ENCODE data around the gene JPT1.

Gene JPT1

DNA sequence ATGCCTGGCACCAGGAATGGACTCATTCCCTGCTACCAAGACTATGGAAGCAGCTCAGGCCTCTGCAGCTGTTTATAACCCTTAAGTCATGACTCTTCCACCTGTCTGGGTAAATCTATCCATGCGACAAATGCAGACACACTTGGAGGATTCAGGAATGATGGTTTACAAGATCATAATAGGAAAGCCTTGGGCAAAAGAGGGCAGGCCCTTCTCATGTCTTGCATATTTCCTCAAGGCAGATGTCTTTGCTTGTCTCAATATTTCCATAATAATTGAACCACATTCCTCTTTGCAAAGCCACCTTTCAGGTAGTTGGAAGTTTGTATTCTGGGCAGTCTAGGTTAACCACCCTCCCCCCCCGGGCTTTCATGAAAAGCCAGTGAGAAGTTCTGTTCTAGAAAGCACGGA lies 884 bp upstream of the JPT1 start:
- no peaks in the 10 kb centered on the region for H3K36me3 ChIP-seq (ENCODE audit: control insufficient read depth, insufficient read depth, low read length)
- WGBS (ENCODE audit: insufficient coverage, insufficient read length), result no CpG with 5 or more reads among the region's 3 CpGs

GRCh38 chr17:75153780-75154194 lies 525 bp downstream of the JPT1 start:
- Histone ChIP-seq H3K36me3 (ENCODE audit: control insufficient read depth, insufficient read depth, low read length) (no peaks in the 10 kb centered on the region), H3K4me3 (ENCODE audit: low read length) (peak overlapping the region; percentile 82), H3K27me3 (ENCODE audit: control insufficient read depth, insufficient read depth, low read length) (no peaks in the 10 kb centered on the region), H3K4me1 (ENCODE audit: control insufficient read depth, insufficient read depth, low read length) (no peaks in the 10 kb centered on the region; the same call in 1 of the 2 replicates), H3K27ac (ENCODE audit: low read length) (no peak overlapping the region), H3K9me3 (ENCODE audit: control insufficient read depth, insufficient read depth, low read length) (no peaks in the 10 kb centered on the region)
- no peak for DNase-seq (ENCODE audit: low read depth, low spot score)
- no CpG with 5 or more reads among the region's 35 CpGs for WGBS (ENCODE audit: insufficient coverage, insufficient read length)

More for the DNA sequence above, 884 bp upstream of the JPT1 start:
- DNase-seq (ENCODE audit: low read depth, low spot score), result no peak
- Histone ChIP-seq H3K27me3 (ENCODE audit: control insufficient read depth, insufficient read depth, low read length) (no peaks in the 10 kb centered on the region), H3K9me3 (ENCODE audit: control insufficient read depth, insufficient read depth, low read length) (no peaks in the 10 kb centered on the region), H3K4me3 (ENCODE audit: low read length) (no peak overlapping the region), H3K4me1 (ENCODE audit: control insufficient read depth, insufficient read depth, low read length) (no peaks in the 10 kb centered on the region; the same call in 1 of the 2 replicates), H3K27ac (ENCODE audit: low read length) (no peak overlapping the region)

- no CpG with 5 or more reads among the region's 28 CpGs for WGBS (ENCODE audit: insufficient coverage, insufficient read length)
- Histone ChIP-seq H3K36me3 (ENCODE audit: control insufficient read depth, insufficient read depth, low read length) (0 out of 2 replicates have a peak, but pooled peaks cover 3% of the 10 kb centered on the region), H3K4me3 (ENCODE audit: low read length) (peak overlapping the region; percentile 82), H3K27me3 (ENCODE audit: control insufficient read depth, insufficient read depth, low read length) (no peaks in the 10 kb centered on the region), H3K9me3 (ENCODE audit: control insufficient read depth, insufficient read depth, low read length) (no peaks in the 10 kb centered on the region), H3K27ac (ENCODE audit: low read length) (no peak overlapping the region), H3K4me1 (ENCODE audit: control insufficient read depth, insufficient read depth, low read length) (no peaks in the 10 kb centered on the region; the same call in 1 of the 2 replicates)
- DNase-seq (ENCODE audit: low read depth, low spot score), result no peak
Measured at GRCh38 chr17:75152922-75153779, 1.2 kb downstream of the JPT1 start.

DNA sequence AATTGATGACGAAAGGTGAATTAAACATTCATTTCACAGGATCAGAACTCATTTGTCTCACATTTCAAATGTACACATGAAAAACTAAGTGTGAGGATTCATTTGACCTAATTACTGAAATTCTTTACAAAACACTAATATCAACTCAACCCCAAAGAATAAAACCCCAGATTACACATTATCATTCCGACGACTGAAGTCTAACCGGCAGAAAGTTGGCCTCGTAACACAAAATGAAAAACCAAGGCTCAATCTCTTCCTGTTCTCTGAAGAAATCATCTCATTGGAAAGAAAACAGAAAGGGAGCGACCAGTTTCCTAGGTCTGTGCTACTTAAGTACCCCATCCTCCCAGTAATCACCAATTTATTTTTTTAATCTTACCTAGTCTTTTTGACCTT lies 1.8 kb downstream of the JPT1 start:
- DNase-seq (ENCODE audit: low read depth, low spot score), result no peak
- Histone ChIP-seq H3K36me3 (ENCODE audit: control insufficient read depth, insufficient read depth, low read length) (peaks cover 6% of the 10 kb centered on the region; the same call in 1 of the 2 replicates), H3K27me3 (ENCODE audit: control insufficient read depth, insufficient read depth, low read length) (no peaks in the 10 kb centered on the region), H3K4me3 (ENCODE audit: low read length) (peak overlapping the region; percentile 82; the same call in 1 of the 2 replicates), H3K27ac (ENCODE audit: low read length) (no peak overlapping the region), H3K9me3 (ENCODE audit: control insufficient read depth, insufficient read depth, low read length) (no peaks in the 10 kb centered on the region), H3K4me1 (ENCODE audit: control insufficient read depth, insufficient read depth, low read length) (no peaks in the 10 kb centered on the region; the same call in 1 of the 2 replicates)
- no CpG with 5 or more reads among the region's 6 CpGs for WGBS (ENCODE audit: insufficient coverage, insufficient read length)

- WGBS (ENCODE audit: insufficient coverage, insufficient read length), result no CpG with 5 or more reads among the region's 6 CpGs
- no peak overlapping the region for H3K4me3 ChIP-seq (ENCODE audit: low read length)
- H3K4me1 ChIP-seq (ENCODE audit: control insufficient read depth, insufficient read depth, low read length), result no peaks in the 10 kb centered on the region; the same call in 1 of the 2 replicates
- H3K27ac ChIP-seq (ENCODE audit: low read length), result no peak overlapping the region
- H3K36me3 ChIP-seq (ENCODE audit: control insufficient read depth, insufficient read depth, low read length), result peaks cover 11% of the 10 kb centered on the region; the same call in 1 of the 2 replicates
- DNase-seq (ENCODE audit: low read depth, low spot score), result no peak
- no peaks in the 10 kb centered on the region for H3K27me3 ChIP-seq (ENCODE audit: control insufficient read depth, insufficient read depth, low read length)
- H3K9me3 ChIP-seq (ENCODE audit: control insufficient read depth, insufficient read depth, low read length), result no peaks in the 10 kb centered on the region
Measured at GRCh38 chr17:75151930-75152329, 2.4 kb downstream of the JPT1 start.

DNA sequence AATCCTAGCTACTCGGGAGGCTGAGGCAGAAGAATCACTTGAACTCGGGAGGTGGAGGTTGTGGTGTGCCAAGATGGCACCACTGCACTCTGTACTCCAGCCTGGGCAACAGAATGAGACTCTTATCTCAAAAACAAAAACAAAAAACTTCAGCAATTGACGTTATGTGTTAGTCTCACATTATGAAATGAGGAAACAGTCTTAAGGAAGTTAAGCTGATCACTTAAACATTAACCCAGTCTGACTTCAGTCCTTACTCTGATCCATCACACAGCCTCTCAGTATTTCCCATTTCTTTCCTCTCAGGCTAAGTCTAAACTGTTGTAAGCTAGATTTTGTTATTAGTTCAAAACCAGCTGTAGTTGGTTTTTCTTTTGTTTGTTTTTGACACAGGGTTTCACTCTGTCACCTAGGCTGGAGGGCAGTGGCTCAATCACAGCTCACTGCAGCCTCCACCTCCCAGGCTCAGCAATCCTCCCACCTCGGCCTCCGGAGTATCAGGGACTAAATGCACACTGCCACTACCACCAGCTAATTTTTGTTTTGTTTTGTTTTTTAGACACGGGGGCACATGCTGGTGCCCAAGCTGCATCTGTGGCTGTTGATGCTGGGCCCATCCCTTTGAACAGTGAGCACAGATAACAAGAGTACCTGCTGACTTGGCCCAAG lies 6.3 kb downstream of the JPT1 start:
- no peak for DNase-seq (ENCODE audit: low read depth, low spot score)
- no CpG with 5 or more reads among the region's 6 CpGs for WGBS (ENCODE audit: insufficient coverage, insufficient read length)
- Histone ChIP-seq H3K4me1 (ENCODE audit: control insufficient read depth, insufficient read depth, low read length) (no peaks in the 10 kb centered on the region), H3K4me3 (ENCODE audit: low read length) (no peak overlapping the region), H3K9me3 (ENCODE audit: control insufficient read depth, insufficient read depth, low read length) (no peaks in the 10 kb centered on the region), H3K27me3 (ENCODE audit: control insufficient read depth, insufficient read depth, low read length) (no peaks in the 10 kb centered on the region), H3K27ac (ENCODE audit: low read length) (no peak overlapping the region), H3K36me3 (ENCODE audit: control insufficient read depth, insufficient read depth, low read length) (peaks cover 33% of the 10 kb centered on the region)

- Histone ChIP-seq H3K36me3 (ENCODE audit: control insufficient read depth, insufficient read depth, low read length) (peaks cover 37% of the 10 kb centered on the region), H3K9me3 (ENCODE audit: control insufficient read depth, insufficient read depth, low read length) (no peaks in the 10 kb centered on the region), H3K27me3 (ENCODE audit: control insufficient read depth, insufficient read depth, low read length) (no peaks in the 10 kb centered on the region), H3K4me1 (ENCODE audit: control insufficient read depth, insufficient read depth, low read length) (no peaks in the 10 kb centered on the region), H3K4me3 (ENCODE audit: low read length) (no peak overlapping the region), H3K27ac (ENCODE audit: low read length) (no peak overlapping the region)
- DNase-seq (ENCODE audit: low read depth, low spot score), result no peak
- no CpG with 5 or more reads among the region's 3 CpGs for WGBS (ENCODE audit: insufficient coverage, insufficient read length)
Measured at GRCh38 chr17:75146592-75146991, 7.7 kb downstream of the JPT1 start.

DNA sequence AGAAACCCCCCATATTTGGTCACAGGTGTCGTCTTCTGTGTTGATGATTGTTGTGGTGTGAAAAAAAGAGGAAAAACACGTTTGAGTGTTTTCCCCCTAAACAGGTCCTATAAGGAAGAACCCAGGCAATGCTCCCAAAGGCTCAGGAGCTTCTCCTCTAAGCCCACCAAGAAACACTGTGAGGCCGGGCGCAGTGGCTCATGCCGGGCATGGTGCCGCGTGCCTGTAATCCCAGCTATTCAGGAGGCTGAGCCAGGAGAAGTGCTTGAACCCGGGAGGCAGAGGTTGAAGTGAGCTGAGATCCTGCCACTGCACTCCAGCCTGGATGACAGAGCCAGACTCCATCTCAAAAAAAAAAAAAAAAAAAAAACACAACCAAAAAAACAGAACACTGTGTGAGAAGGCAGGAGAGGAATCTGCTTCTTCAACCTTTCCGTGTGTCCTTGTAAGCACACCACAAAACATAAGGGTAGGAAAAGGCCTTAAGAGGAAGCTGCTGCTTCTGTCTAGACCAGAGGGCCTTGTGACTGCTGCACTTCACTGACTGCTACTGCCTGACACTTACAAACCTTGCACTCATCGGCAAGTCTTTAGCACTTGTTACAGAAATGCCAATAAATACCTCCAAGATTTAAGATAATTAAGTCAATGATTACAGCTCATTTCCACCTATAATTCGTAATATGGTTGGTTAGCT lies 9.3 kb downstream of the JPT1 start:
- Histone ChIP-seq H3K36me3 (ENCODE audit: control insufficient read depth, insufficient read depth, low read length) (peaks cover 42% of the 10 kb centered on the region), H3K4me3 (ENCODE audit: low read length) (no peak overlapping the region), H3K27ac (ENCODE audit: low read length) (no peak overlapping the region), H3K27me3 (ENCODE audit: control insufficient read depth, insufficient read depth, low read length) (no peaks in the 10 kb centered on the region), H3K9me3 (ENCODE audit: control insufficient read depth, insufficient read depth, low read length) (no peaks in the 10 kb centered on the region), H3K4me1 (ENCODE audit: control insufficient read depth, insufficient read depth, low read length) (no peaks in the 10 kb centered on the region)
- DNase-seq (ENCODE audit: low read depth, low spot score), result no peak
- no CpG with 5 or more reads among the region's 11 CpGs for WGBS (ENCODE audit: insufficient coverage, insufficient read length)

- no peaks in the 10 kb centered on the region for H3K4me1 ChIP-seq (ENCODE audit: control insufficient read depth, insufficient read depth, low read length)
- no peaks in the 10 kb centered on the region for H3K27me3 ChIP-seq (ENCODE audit: control insufficient read depth, insufficient read depth, low read length)
- WGBS (ENCODE audit: insufficient coverage, insufficient read length), result 100% methylated on average over 1 of the region's 13 CpGs
- peaks cover 46% of the 10 kb centered on the region for H3K36me3 ChIP-seq (ENCODE audit: control insufficient read depth, insufficient read depth, low read length)
- H3K4me3 ChIP-seq (ENCODE audit: low read length), result no peak overlapping the region
- no peaks in the 10 kb centered on the region for H3K9me3 ChIP-seq (ENCODE audit: control insufficient read depth, insufficient read depth, low read length)
- H3K27ac ChIP-seq (ENCODE audit: low read length), result no peak overlapping the region
- DNase-seq (ENCODE audit: low read depth, low spot score), result no peak
Measured at GRCh38 chr17:75142236-75142971, 11.9 kb downstream of the JPT1 start.

DNA sequence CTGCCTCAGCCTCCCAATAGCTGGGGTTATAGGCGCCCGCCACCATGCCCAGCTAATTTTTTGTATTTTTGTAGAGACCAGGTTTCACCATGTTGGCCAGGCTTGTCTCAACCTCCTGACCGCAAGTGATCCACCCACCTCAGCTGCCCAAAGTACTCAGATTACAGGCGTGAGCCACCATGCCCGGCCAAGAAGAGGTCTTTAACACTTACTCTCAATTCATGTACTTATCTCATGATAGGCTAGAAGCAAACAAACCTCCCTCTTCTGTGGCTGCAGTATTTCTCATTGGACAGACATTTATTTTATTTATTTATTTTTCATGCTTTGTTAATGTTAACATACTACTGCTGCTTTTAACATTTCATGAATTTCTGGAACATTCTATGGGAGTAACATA lies 15.8 kb downstream of the JPT1 start:
- no CpG with 5 or more reads among the region's 5 CpGs for WGBS (ENCODE audit: insufficient coverage, insufficient read length)
- Histone ChIP-seq H3K9me3 (ENCODE audit: control insufficient read depth, insufficient read depth, low read length) (no peaks in the 10 kb centered on the region), H3K4me1 (ENCODE audit: control insufficient read depth, insufficient read depth, low read length) (no peaks in the 10 kb centered on the region), H3K36me3 (ENCODE audit: control insufficient read depth, insufficient read depth, low read length) (peaks cover 23% of the 10 kb centered on the region; the same call in 1 of the 2 replicates), H3K27me3 (ENCODE audit: control insufficient read depth, insufficient read depth, low read length) (no peaks in the 10 kb centered on the region), H3K4me3 (ENCODE audit: low read length) (no peak overlapping the region), H3K27ac (ENCODE audit: low read length) (no peak overlapping the region)
- no peak for DNase-seq (ENCODE audit: low read depth, low spot score)

Data from iPS DF 6.9 (cell line).